HL-60/S4 (cell line): ENCODE results near the gene KIDINS220.

Experiments
- in situ Hi-C: fragments of 300-500 bp; cut with MboI; formaldehyde crosslinking; loops from 2 replicates; pipeline ENCODE4 v1.14.3; 2022; ENCODE audit warnings: low sequenced_read_pairs

Gene KIDINS220

DNA sequence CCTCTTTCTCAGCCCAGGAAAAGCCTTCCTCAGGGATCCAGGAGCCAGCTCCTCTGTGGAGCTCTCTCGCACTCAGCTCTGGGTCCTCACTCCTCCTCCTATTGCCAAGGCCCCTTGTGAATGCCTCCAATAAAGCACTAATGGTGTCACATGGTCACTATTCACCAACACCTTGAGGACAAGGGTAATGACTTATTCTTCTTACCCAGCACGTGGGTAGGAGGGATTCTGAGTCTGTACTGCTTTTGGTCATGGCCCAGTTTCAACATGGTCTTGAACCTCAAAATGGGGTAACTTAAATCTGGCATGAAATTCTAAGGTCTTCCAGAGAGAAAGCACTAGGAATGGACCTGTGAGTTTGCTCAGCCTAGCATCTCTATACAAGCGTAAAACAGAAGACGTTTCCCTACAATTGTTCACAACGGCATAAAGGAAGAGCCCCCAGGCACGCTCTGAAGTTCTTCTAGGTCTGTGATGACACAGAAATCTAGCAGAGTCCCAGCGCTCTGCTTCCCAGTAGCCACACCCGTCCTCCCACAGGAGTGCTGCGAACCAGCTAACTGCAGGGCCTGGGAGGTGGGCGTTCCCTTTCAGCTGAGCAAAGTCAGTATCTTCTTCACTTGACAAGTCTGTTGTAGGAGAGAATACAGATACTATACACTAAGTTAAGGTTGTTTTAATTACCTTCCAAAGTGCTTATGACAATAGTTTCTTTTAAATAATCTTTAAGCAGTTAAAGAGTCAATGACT, 14.6 kb upstream of the KIDINS220 start:
- in situ Hi-C loops = no loop called here

DNA sequence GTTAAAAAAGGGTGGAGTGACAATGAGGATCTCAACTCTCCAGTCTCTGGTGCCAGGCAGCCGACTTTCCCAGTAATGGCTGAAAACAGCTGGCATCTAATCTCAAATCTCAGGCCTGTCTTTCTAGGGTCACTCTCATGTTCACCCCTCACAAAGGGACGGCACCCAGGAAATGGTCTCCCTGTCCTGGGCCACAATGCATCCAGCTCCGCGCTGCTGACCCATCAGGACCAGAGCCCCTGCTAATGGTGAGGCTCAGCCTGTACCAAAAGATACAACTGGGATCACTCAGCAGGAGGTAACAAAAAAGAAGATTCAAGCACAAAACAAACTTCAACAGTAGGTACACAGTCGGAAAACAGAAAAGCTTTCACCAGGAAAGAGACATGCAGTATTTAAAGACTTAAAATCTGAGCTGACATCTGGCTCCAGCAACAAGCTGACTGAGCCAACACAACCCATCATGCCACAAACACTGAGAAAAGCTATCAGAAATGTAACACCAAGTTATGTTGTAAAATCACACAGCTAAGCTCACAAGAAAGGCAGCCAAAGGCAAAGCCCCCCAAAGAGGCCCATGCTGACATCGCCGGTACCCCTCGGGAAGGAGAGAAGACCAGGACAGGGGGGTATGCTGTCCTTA, 13.6 kb upstream of the KIDINS220 start:
- in situ Hi-C loops = no loop called here

DNA sequence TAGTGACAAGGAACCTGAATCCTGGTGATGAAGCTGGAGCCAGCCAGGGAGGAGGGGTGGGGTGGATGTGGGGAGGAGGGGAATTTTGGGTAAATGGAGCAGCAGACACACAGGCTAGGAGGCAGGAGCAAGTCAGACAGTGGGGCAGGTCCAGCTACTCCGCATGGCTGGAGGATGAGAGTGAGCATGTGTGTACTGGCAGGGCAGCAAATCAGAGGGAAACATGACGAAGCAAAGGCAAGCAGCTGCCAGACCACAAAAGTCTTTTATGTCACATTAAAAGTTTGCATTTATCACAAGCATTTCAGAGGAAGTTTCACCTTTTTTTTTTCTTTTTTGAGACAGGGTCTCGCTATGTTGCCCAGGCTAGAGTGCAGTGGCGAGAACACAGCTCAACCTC, 11.9 kb upstream of the KIDINS220 start:
- in situ Hi-C loops = no loop called here

DNA sequence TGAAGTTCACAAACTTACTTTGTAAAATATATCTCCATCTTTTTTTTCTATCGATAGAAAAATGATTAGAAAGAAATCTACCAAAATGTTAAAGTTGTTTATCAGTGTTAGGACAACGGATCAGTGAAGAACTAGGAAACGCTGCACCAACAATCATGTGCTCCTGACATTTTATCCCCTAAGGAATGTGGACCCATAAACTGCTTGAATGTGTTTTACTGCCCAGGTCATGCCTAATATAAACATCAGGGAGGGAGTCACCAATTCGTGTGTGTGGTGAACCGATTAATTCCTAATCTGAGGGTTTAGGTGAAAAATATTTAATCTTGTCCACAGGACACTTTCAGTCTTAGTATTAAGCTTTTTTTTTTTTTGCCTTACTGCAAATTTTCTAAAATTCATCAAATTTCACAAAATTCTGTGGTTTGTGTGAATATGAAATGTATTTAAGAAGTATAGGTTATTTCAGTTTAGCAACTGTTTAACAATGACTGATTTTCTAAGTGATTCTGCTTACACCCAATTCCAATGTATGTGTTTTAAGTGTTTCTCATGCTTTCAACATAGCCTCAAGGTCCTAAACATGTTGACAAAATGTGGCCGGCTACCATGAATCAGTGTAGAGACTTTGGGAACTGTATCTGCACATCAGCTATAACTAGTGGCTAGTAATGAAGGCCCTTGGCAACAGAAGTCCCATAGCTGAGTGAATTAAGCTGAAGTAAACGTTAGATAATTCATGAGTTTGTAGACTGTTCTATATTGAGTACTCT, 11.1 kb upstream of the KIDINS220 start:
- in situ Hi-C loops = no loop called here

DNA sequence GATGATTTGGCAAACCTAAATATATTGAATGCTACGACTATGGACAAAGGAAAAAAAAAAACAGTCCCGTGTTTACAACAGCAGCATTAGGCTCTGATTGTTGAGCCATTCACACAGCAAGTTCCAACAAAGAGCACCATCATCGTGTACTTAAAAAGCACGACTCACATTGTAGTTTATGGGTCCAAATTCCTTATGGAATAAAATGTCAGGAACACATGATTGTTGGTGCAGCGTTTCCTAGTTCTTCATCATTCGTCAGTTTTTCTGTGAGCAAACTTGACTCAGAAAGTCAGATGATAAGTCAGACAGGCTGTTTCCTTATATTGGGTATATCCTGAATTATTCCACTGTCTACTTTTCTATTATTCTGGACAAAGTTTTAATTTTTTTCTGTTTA, 10.0 kb upstream of the KIDINS220 start:
- in situ Hi-C loops = no loop called here

DNA sequence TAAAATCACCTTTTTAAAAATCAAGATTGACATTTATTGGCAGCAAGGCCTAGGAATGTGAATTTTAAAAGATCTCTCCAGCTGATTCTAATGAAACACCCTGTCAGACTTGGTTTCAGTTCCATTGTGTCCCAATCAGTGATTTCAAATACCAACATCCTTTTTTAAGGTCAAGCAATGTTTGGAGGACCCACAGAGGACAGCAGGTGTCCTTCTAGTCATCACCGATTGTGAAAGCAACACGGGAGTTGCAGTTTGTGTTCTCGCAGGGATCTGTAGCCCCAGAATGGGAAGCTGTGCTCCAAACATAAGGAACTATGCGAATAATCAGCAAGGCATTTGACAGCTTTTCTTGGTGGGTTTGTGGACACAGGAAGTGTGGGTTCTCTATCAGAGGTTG, 4.5 kb upstream of the KIDINS220 start:
- in situ Hi-C loops = no loop called here

DNA sequence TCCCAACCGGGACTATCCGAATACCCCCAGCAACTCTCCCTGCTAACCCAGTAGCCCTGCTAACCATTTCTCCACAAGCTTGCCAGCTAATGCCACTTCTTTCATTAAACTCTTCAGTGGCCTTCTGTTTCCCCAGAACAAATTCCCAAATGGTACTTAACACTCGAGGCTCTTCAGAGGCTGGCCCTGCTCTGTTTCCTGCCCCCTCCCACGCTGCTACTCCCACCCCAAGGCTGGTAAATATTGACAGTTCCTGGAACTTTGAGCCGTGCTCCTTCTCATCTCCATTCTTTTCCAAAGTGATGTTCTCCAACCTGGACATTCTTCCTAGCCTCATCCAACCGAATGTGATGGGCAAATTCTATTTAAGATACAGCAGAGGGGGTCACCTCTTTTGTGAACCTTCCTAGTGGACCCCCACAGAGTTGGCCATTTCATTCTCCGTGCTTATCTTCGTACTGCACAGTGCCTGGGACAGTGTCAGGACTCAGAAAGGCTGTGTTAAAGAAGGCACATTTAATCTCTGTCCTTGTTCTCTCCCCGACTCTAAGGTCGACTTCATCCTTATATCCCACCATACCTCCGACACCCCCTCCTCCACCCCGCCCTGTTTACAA, 3.2 kb upstream of the KIDINS220 start:
- in situ Hi-C loops = no loop called here

DNA sequence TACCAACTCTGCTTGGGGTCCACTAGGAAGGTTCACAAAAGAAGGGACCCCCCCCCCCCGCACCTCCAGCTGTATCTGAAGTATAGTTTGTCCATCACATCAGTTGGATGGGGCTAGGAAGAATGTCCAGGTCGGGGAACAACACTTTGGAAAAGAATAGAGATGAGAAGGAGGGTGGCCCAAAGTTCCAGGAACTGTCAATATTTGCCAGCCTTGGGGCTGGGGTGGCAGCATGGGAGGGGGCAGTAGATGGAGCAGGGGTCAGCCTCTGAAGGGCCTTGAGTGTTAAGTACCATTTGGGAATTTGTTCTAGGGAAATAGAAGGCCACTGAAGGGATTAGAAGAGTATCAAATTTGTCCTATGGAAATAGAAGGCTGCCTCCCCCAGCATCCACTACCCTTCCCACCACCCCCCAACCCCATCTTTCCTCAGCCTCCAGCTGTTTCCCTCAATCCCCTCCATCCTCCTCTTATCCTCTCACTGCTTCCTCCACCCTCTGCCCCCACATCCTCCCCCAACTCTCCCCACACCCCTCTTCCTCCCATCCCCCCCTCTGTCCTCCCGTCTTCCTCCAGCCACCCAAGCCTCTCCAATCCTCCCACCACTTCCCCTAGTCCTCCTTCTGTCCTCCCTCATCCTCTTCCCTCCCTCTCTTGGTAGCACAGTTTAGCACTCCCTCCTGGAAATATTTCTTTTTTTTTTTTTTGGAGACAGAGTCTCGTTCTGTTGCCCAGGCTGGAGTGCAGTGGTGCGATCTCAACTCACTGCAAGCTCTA, 2.0 kb upstream of the KIDINS220 start:
- in situ Hi-C loops = no loop called here

DNA sequence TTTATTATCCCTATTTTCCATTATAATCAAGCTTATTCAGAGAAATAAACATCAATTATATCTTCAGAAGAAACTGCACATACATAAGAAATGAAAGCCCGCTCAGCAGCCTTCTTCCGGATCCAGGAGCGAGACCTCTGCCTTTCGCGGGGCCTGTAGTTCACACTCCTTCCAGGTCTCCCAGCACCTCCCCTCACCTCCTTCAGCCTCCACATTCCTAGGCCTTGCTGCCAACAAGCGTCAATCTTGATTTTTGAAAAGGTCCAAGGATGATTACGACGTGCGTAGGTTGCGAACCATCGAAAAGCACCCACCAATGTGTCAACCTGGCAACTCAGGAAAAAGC, 355 bp upstream of the KIDINS220 start:
- in situ Hi-C loops = no loop called here

DNA sequence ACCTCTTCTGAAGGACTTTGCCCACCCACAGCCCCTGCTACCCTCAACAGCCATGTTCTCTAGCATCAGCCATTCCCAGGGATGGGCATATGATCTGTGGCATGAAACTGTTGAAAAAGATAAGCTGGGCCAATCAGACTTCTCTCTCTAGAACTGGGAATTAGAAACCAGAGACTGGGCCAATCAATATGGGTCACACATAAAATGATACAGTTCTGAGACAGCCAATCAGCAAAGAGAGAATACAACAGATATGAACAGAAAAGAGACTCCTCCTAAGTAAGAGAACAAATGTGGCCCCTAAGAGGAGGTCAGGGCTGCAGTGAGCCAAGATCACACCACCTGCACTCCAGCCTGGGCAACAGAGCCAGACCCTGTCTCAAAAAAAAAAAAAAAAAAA, 2.1 kb downstream of the KIDINS220 start:
- in situ Hi-C loops = no loop called here

DNA sequence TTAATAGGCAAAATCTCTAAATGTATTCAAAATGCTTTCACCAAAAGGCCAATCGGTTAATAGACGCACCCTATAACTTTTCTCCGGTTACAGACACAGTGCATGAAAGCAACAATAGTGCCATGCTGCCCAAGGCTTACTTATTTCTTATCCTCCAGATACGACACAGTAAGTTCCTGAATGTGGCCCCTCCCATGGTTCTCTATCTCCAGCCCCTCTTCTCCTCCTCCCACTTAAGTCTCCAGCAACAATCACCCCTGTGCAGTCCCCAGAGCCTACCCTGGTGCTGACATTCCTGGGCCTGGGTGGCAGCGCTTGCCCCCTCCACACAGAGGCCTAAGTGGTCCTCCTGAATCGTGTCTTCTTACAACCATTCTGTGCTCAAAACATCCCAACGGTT, 3.6 kb downstream of the KIDINS220 start:
- in situ Hi-C loops = no loop called here

DNA sequence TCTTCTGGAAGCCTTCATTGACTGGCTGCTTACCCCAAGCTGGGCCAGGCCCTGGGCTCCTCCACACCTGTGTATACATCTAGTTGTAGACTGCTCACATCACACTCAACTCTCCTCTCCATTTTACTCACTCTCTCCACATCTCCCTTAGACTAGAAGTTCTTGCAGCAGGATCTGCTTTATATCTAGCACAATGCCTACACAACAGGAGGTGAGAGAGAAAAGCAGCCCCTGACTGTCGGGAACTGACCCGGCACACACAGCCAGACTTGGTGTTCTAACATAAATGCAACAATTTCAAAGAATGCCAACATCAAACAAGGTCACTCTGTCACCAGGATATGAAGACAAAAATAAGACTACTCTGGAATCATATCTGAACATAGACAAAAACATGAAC, 5.9 kb downstream of the KIDINS220 start:
- in situ Hi-C loops = no loop called here

DNA sequence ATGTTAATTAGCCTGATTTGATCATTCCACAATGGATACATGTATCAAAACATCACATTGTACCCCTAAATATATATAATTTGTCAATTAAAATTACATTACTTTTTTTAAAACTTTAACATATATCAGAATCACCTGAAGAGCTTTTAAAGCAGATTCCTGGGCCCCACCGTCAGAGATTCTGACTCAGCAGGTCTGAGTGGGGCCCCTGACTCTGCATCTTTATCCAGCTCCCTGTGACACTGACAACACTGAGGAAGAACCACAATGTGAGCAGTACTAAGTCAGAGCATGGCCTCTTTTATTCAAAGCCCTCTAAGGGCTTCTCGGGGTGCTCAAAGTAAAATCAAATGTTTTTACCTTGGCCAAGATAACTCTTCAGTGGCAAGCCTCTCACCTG, 9.7 kb downstream of the KIDINS220 start:
- in situ Hi-C loops = no loop called here

DNA sequence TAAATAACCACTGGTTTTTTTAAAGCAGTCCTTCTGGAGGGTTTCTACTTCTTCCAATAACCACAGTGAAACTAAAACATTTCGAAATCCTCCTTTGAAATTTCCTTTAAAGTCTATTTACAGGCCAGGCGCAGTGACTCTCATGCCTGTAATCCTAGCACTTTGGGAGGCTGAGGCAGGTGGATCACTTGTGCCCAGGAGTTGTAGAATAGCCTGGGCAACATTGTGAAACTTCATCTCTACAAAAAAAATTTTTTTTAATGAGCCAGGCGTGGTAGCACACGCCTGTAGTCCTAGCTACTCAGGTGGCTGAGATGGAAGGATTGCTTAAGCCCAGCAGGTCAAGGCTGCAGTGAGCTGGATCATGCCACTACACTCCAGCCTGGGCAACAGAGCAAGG, 15.2 kb downstream of the KIDINS220 start:
- in situ Hi-C loops = no loop called here

DNA sequence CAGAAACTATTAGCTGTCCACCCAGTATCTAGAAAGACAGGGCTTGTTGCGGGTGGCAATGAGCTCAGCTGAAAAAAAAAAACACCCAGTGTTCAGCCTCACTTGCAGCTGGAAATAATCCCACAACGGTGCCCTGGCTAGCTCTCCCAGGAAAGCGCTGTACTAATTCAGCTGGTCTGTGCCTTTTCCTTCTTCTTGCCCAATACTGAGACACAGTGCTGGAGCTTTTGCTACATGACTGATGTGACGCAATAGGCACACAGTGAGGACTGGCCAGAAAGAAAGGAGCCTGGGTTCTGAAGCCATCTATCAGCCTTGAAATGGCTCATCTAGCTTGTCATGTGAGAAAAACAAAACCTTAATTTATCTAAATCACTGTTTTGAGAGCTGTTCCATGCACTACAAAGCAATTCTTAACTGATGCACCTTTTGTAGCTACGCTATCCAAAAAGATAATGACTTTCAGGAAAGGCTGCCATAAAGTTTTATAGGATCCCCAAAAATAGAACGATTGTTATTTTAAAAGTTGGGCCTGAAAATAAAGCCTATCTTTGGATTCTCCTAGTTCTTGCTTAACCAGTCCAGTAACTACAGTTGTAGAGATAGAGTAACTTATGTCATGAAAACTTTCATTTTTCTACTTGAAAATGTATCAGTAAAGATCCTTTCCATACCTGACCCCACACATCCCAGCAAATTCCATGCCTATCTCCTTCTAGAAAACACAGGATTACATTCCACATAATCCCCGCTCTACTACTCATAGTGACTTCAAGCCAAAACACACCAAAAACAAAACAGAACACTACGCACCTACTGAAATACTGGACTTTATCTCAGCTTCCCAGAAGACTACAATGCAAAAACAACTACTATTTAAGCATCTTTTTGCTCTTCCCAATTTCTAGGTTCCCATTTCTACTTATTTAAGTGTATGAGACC, 15.9 kb downstream of the KIDINS220 start:
- in situ Hi-C loops = no loop called here

DNA sequence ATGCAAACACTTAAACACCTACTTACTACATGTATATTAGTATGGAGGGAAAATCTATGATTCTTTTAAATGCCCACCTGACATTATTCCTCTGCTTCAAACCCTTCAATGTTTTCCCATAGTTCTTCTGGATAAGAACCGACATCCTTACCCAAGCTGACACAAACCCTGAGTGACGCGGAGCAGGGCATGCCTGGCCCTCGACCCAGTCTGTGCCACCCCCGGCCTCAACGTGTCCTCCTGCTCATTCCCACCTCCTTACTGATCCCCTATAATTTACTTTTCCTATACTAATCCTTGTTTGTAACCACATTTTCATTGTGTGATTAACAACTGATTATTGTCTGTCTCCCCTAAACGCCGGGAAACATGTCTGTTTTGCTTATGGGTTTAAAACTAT, 17.5 kb downstream of the KIDINS220 start:
- in situ Hi-C loops = no loop called here

DNA sequence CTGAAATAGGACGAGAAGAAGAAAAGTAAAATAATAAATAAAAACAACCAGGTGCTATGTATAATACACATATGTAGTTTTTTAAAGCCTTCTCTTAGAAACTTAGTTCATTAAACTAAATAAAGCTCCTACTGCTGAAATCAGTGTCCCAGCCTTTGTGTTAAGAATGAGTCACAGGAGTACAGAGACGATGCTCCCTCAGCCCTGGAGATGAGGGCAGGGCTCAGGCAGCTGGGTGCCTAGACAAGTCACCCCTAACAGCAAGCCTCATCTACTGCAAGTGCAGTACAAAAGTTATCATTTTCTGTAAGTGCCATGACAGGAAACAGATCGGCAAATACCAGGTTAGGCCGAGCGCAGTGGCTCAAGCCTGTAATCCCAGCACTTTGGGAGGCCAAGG, 18.2 kb downstream of the KIDINS220 start:
- in situ Hi-C loops = no loop called here

DNA sequence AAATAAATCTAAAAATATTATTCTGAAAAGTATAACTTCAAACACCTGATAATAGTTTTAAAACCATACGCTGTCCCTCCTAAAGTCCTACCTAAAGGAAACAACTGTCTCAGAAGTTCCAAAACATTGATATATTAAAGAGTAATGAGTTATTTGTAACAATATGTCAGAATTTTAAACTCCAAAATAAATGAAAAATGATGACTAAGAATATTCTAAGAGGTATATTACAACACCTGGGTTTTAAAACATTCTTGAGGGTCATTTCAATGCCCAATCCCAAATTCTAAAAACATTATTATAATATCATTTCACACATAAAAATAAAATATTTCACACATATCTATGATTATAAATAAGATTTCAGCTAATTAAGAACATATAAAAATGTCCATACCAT, 20.2 kb downstream of the KIDINS220 start:
- in situ Hi-C loops = no loop called here

DNA sequence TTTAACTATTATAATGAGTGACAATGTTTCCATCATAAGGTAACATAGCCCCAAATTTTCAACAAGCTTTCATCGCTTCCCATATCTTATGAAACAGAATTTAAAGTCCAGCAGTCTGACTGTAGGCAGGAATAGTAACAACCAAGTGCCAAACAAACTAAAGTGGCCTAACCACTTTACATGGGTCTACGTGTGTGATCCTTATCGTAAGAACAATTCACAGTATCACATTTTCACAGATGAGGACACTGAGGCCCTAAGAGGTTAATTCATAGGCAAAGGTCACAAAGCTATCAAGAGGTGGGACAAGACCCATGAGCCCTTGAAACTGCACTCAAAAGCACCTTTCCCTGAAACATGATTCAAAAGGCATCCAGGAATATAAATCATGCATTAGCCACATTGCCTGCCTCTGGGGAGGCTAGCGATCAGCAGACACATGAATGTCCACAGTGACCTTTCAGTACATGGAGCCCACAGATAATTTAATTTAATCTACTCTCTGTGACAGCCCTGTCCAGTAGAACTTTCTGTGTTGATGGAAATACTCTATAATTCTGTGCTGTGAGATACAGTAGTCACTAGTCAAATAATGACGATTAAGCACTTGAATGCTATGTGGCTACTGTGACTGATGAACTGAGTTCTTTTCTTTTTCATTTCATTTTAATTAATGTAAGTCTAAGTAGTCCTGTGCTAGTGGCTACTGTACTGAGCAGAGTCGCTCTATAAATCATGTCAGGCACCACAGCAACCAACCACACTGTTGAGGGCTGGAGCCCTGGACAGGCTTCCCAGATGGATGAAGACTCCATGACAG, 30.3 kb downstream of the KIDINS220 start:
- in situ Hi-C loops = no loop called here
